BJ (cell line): Measurements from ENCODE around the gene CFAP58. TPM values are rescaled to one million over a fixed set of nuclear protein-coding genes. Genes with fewer than 3 reads are reported as not detected.

Experiments used
- CTCF ChIA-PET: fragments of 350-600 bp; formaldehyde crosslinking; extraction: SDS; loops from one replicate; lab custom pipeline; 2021; ENCODE audit warnings: antibody characterized with exemption, inconsistent platforms; lab: Yijun Ruan, JAX
- POLR2A ChIA-PET: fragments of 300-600 bp; sonication (Branson Sonifier 250); formaldehyde crosslinking; extraction: SDS; loops from one replicate; lab custom pipeline; 2021; ENCODE audit warnings: antibody characterized with exemption; lab: Charles Lee
- DNase-seq: peaks from one replicate; pipeline ENCODE4 v3.0.0-alpha.2; 2011; ENCODE audit warnings: low read depth
- H3K27me3 ChIP-seq: 2 replicates; pipeline ENCODE4 v1.6.0; 2011; ENCODE audit warnings: low read length; ENCODE audit not compliant: control insufficient read depth, insufficient read depth
- H3K36me3 ChIP-seq: 2 replicates; pipeline ENCODE4 v1.5.1; 2011; ENCODE audit warnings: low read length; ENCODE audit not compliant: control insufficient read depth, insufficient read depth
- H3K4me3 ChIP-seq: 2 replicates; pipeline ENCODE4 v1.5.1; 2011; ENCODE audit warnings: low read depth, mild to moderate bottlenecking, control low read depth, low read length
- polyA plus RNA-seq: library from polyadenylated mRNA; depleted of rRNA; stranded (reverse); fragments of >200 nt; gene quantifications from 2 replicates; pipeline ENCODE4 v1.2.3, GENCODE V29; 2011
- TF ChIP-seq, protein P1 (sequence below): IDR thresholded peaks from 2 replicates; pipeline ENCODE4 v1.5.1; 2011; ENCODE audit warnings: low read depth, mild to moderate bottlenecking, control low read depth, inconsistent platforms, low read length, moderate library complexity; ENCODE audit not compliant: insufficient read depth

The CFAP58 gene
- polyA plus RNA-seq, 1 experiment: 0.23 TPM

DNA sequence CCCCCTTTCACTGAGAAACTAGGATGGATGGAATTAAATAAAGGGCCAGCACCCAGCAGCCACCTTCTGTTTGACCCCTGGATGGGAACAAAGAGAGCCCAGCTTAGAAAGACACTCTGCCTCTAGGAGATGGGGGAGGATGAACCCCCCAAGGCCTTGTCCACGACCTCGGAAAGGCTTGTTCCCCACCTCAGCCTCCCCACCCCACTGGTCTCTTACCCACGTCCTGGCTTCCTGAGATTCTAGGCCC lies 25.1 kb upstream of the CFAP58 start:
- CTCF ChIA-PET: interaction anchor here (1.0 to 4.0 kb wide), 4 partner anchors 21 to 37 kb away, joined by 3 to 26 read pairs (median 4); partner anchors contain the start of gene CFAP58
- POLR2A ChIA-PET: no interaction called here
- TF ChIP-seq, protein P1, sequence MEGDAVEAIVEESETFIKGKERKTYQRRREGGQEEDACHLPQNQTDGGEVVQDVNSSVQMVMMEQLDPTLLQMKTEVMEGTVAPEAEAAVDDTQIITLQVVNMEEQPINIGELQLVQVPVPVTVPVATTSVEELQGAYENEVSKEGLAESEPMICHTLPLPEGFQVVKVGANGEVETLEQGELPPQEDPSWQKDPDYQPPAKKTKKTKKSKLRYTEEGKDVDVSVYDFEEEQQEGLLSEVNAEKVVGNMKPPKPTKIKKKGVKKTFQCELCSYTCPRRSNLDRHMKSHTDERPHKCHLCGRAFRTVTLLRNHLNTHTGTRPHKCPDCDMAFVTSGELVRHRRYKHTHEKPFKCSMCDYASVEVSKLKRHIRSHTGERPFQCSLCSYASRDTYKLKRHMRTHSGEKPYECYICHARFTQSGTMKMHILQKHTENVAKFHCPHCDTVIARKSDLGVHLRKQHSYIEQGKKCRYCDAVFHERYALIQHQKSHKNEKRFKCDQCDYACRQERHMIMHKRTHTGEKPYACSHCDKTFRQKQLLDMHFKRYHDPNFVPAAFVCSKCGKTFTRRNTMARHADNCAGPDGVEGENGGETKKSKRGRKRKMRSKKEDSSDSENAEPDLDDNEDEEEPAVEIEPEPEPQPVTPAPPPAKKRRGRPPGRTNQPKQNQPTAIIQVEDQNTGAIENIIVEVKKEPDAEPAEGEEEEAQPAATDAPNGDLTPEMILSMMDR: no peak
- no peaks in the 10 kb centered on the region for H3K36me3 ChIP-seq
- peak overlapping the region; percentile 15; the same call in 1 of the 2 replicates for H3K4me3 ChIP-seq
- H3K27me3 ChIP-seq: no peaks in the 10 kb centered on the region
- DNase-seq: no peak

DNA sequence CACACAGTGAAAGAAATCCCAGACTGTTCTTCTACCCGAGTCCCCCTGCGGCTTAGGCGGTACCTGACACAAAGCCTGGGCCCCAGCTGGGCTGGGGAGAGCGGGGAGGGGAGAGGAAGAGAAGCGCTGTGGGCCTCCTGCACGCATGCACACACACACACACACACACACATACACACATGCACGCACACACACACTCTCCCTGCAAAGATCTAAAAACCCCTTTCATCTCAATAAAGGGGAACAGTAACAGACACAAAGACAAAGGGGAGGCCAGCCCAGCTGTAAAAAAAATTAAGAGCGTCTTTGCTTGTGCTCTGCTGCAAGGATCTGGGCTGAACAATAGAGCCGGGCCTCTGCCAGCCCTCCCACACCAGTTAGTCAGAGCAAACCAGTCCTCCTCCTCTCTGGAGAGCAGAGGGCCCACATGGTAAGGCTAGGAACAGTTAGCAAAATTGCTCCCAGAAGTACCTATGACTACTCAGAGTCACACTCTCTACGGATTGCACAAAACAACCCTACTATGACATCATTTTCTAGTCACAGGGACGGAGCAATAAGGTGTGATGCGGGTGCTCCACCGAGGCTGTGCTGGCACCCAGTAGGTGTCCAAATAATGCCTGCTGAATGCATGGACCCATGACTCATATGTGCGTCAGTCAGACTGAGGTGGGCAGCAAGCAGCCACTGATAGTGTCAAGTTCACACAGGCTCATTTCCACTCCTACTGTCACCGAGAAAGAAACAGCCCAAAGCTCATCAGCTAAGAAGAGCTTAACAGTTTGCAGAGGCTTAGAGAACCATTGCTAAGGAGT lies 24.5 kb upstream of the CFAP58 start:
- peak; percentile 77 for DNase-seq
- H3K4me3 ChIP-seq: peak overlapping the region; percentile 15; the same call in 1 of the 2 replicates
- ChIA-PET POLR2A (interaction anchor here (0.6 kb wide), 1 partner anchor 23 kb away, joined by 14 read pairs; no protein-coding TSS in a partner anchor), CTCF (interaction anchor here (0.7 to 4.0 kb wide), 8 partner anchors 19 to 54 kb away, joined by 3 to 26 read pairs (median 4); partner anchors contain the start of gene CFAP58)
- no peaks in the 10 kb centered on the region for H3K27me3 ChIP-seq
- TF ChIP-seq, protein P1: no peak
- H3K36me3 ChIP-seq: peaks cover 3% of the 10 kb centered on the region; the same call in 1 of the 2 replicates

DNA sequence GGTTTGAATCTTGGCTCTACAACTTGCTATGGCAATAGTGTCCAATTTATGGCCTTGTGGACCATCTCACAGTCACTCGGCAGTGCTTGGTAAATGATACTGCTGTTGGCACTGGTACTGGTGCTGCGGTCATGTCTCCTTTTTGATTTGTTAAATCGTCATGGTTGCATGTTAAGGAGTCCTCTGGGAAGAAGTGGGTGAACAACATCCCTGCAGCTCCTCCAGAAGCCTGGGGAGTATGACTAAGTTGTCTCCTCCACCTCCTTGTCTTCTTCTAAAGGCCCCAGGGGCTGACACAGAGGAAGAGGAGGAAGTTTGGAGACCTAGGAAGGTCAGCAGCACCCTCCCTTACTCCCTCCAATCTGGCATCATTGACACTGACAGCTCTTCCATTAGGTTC lies 23.9 kb upstream of the CFAP58 start:
- TF ChIP-seq, protein P1: no peak
- CTCF ChIA-PET: interaction anchor here (0.7 to 4.0 kb wide), 10 partner anchors 8 to 55 kb away, joined by 3 to 26 read pairs (median 4); partner anchors contain the start of gene CFAP58
- H3K4me3 ChIP-seq: no peak overlapping the region
- DNase-seq: peak; percentile 68
- peaks cover 3% of the 10 kb centered on the region; the same call in 1 of the 2 replicates for H3K36me3 ChIP-seq
- no peaks in the 10 kb centered on the region for H3K27me3 ChIP-seq
- POLR2A ChIA-PET: interaction anchor here (0.5 to 0.6 kb wide), 2 partner anchors 24 to 36 kb away, joined by 14 to 19 read pairs; no protein-coding TSS in a partner anchor

DNA sequence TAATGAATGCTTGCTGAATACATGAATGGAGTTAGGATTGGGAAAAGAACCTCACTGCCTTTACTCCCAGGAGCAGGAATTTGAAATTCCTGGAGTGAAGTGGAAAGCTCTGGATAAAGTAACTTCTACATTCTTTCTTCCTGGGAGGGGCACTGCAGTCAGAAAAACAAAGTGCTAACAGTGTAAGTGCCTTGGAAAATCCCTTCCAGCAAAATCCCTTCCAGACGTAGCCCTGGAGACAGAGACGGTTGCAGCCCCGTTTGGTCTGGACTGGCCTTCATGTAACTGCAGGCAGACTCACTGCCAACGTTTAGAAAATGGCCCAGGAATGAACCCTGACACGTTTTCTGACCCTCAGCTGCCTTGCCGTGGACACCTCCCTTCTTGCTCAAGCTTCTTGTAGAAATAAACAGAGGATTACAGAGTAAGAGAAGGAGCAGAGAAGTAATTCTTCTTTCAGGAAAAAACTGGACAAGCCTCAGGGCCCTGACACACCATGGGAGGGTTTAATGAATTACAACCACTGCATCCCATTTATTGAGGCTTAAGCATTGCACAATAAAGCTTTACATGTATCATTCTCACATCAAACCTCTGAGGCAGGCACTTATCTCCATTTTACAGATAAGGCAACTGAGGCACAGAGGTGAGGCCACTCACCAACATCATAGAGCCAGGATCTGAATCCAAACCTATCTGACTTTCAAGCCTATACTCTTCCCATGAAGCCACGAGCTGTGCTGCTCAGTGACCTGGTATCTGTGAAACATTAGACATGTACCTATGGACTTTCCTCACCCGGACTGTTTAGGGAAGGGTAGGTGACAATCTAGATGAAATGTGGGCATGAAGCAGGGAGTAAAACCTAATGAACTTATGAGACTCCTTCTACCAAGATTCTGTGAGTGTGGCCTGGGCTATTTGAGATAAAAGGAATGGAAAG lies 23.2 kb upstream of the CFAP58 start:
- ChIA-PET CTCF (interaction anchor here (0.8 to 4.0 kb wide), 9 partner anchors 9 to 56 kb away, joined by 3 to 26 read pairs (median 4); no protein-coding TSS in a partner anchor), POLR2A (interaction anchor here (0.5 kb wide), 1 partner anchor 37 kb away, joined by 19 read pairs; no protein-coding TSS in a partner anchor)
- peak; percentile 95 for DNase-seq
- Histone ChIP-seq H3K4me3 (no peak overlapping the region), H3K27me3 (no peaks in the 10 kb centered on the region), H3K36me3 (peaks cover 6% of the 10 kb centered on the region; the same call in 1 of the 2 replicates)
- TF ChIP-seq, protein P1: no peak
